ENCODE results near the gene AP1M1. TPM values are rescaled to one million over a fixed set of nuclear protein-coding genes. Genes with fewer than 3 reads are reported as not detected.

The AP1M1 gene
- polyA plus RNA-seq, 1 experiment: 42.5 TPM

DNA sequence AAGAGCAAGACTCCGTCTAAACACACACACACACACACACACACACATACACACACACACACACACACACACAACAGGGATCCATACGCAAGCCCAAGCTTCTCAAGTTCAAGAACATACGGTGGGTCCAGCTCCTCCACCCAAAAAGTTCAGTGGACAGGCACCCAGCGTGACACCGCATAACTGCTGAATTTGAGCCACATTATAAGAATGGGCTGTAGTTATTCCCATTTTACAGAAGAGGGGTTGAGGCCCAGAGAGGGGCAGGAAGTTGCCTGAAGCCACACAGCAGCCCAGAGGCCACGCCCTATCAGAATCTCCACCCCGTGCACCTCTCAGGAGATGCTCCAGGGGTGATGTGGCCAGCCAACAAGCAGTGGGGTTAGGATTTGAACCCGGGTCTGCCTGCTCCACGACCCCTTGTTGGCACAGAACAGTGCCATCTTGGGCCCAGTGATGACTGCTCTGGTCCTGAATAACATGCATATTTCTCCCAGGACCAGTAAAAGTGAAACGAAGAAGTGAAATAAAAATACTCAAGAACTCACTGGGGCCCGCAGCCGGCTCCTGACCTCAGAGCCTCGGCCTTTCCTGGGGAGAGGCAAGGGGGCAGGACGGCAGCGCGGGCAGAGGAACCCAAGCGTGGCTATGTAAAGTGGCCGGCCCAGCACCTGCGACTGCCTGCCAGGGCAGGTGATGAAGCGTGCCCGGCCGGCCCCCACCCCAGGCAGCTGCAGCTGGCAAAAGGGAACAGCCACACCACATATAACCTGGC lies 61.9 kb downstream of the AP1M1 start:
- DNase-seq (ENCODE audit: low read depth, low spot score): no peak
- Histone ChIP-seq H3K4me3 (ENCODE audit: low read depth, low read length) (no peak overlapping the region), H3K9me3 (ENCODE audit: control insufficient read depth, insufficient read depth, low read length) (peaks cover 3% of the 10 kb centered on the region; the same call in 1 of the 2 replicates), H3K27ac (ENCODE audit: low read depth, low read length) (no peak overlapping the region), H3K27me3 (ENCODE audit: control insufficient read depth, insufficient read depth, low read length) (peaks cover 20% of the 10 kb centered on the region)
- TF ChIP-seq, protein P1, sequence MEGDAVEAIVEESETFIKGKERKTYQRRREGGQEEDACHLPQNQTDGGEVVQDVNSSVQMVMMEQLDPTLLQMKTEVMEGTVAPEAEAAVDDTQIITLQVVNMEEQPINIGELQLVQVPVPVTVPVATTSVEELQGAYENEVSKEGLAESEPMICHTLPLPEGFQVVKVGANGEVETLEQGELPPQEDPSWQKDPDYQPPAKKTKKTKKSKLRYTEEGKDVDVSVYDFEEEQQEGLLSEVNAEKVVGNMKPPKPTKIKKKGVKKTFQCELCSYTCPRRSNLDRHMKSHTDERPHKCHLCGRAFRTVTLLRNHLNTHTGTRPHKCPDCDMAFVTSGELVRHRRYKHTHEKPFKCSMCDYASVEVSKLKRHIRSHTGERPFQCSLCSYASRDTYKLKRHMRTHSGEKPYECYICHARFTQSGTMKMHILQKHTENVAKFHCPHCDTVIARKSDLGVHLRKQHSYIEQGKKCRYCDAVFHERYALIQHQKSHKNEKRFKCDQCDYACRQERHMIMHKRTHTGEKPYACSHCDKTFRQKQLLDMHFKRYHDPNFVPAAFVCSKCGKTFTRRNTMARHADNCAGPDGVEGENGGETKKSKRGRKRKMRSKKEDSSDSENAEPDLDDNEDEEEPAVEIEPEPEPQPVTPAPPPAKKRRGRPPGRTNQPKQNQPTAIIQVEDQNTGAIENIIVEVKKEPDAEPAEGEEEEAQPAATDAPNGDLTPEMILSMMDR (IDR thresholded peaks at IDR 0.05; ENCODE audit: low read depth, low read length): no peak
- CTCF ChIA-PET: interaction anchor here (1.2 to 1.9 kb wide), 2 partner anchors 11 to 123 kb away, joined by 6 to 7 read pairs; no protein-coding TSS in a partner anchor
- POLR2A ChIA-PET: no interaction called here

DNA sequence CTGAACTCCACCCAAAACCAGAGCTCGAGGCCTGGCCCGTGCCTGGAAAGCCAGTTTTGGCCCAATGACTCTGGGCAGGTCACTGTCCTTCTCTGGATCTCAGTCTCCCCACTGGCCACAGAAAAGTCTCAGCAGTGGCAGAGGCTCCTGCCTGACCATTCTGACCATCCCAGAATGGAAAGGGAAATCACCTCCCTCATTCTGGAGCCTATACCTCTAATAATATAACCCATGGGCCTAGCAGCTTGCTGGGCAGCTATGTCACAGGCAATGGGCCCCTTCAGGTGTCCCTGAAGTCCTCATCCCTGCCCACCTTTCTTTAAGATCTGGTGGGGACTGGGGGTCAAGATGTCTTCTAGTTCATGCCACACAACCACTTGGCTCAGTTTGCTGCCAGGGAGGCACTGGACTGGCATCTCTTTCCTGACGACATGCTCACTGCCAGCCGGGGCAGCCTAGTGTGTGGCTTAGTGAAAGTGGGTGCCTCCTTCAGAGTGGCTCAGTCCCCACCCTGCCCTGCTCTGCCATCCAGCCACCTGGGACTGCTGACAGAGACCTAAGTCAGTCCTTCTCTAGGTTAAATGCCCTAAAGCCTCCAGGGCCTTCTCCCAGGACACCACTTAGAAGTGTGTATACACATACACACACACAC lies 62.6 kb downstream of the AP1M1 start:
- ChIA-PET CTCF (interaction anchor here (1.9 kb wide), 1 partner anchor 122 kb away, joined by 6 read pairs; no protein-coding TSS in a partner anchor), POLR2A (interaction anchor here (0.6 kb wide), 1 partner anchor 135 kb away, joined by 7 read pairs; no protein-coding TSS in a partner anchor)
- H3K4me3 ChIP-seq (ENCODE audit: low read depth, low read length): no peak overlapping the region
- peaks cover 23% of the 10 kb centered on the region for H3K27me3 ChIP-seq (ENCODE audit: control insufficient read depth, insufficient read depth, low read length)
- no peak overlapping the region for H3K27ac ChIP-seq (ENCODE audit: low read depth, low read length)
- peaks cover 5% of the 10 kb centered on the region for H3K9me3 ChIP-seq (ENCODE audit: control insufficient read depth, insufficient read depth, low read length)
- DNase-seq (ENCODE audit: low read depth, low spot score): no peak
- TF ChIP-seq, protein P1 (IDR thresholded peaks at IDR 0.05; ENCODE audit: low read depth, low read length): no peak

DNA sequence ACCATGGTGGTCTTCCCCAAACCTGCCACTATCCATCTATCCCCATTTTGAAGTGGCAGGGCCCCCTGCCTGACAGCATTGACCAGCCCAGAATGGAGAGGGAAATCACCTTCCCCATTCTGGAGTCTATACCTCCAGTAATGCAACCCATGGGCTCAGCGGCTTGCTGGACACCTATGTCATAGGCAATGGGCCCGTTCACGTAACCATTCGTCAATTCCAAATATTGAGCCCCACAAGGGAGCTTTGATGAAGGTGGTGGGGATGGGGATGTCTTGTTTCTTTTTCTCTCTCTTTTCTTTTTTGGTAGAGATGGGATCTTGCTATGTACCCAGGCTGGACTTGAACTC lies 63.1 kb downstream of the AP1M1 start:
- CTCF ChIA-PET: no interaction called here
- POLR2A ChIA-PET: interaction anchor here (0.6 kb wide), 1 partner anchor 135 kb away, joined by 7 read pairs; no protein-coding TSS in a partner anchor
- H3K4me3 ChIP-seq (ENCODE audit: low read depth, low read length): no peak overlapping the region
- TF ChIP-seq, protein P1 (IDR thresholded peaks at IDR 0.05; ENCODE audit: low read depth, low read length): no peak
- H3K9me3 ChIP-seq (ENCODE audit: control insufficient read depth, insufficient read depth, low read length): peaks cover 7% of the 10 kb centered on the region
- DNase-seq (ENCODE audit: low read depth, low spot score): no peak
- no peak overlapping the region for H3K27ac ChIP-seq (ENCODE audit: low read depth, low read length)
- H3K27me3 ChIP-seq (ENCODE audit: control insufficient read depth, insufficient read depth, low read length): peaks cover 22% of the 10 kb centered on the region

DNA sequence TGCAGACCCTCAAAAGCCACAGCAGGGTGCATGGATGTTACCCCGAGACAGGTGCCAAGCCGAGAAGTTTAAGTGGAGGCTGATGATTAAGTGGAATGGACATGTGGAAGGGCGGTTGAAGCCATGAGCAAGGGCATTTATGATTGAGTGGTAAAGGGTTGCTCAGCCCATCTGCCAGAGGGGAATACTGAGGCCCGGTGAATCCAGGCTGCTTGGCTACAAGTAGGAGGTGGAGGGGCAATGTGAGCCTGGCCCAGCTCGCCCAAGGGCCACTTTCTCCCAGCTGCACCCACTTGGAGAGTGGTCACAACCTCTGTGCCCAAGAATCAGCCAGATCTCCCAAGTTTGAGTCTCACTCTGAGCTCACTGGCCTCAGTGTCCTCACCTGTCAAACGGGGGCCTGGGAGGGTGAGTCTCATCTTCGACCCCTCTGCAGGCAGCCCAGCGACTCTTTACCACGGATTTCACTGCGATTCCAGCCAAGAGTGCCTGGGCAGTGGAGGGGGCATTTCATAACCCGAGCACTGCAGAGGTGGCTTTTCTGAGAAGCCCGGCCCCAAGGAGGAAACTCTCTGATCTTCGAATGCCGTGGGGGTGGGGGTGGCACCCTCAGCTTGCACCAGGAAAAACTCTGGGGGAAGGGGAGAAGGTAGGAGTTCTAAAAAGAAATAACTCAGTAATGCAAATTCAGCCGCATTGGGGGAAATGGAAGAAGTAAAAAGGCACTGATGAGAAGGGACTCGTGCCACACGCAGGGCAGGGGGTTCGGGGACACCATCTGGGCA lies 64.1 kb downstream of the AP1M1 start:
- Histone ChIP-seq H3K4me3 (ENCODE audit: low read depth, low read length) (no peak overlapping the region), H3K27me3 (ENCODE audit: control insufficient read depth, insufficient read depth, low read length) (peaks cover 29% of the 10 kb centered on the region), H3K9me3 (ENCODE audit: control insufficient read depth, insufficient read depth, low read length) (peaks cover 12% of the 10 kb centered on the region), H3K27ac (ENCODE audit: low read depth, low read length) (no peak overlapping the region)
- ChIA-PET POLR2A (no interaction called here), CTCF (interaction anchor here (1.5 kb wide), 1 partner anchor 15 kb away, joined by 3 read pairs; no protein-coding TSS in a partner anchor)
- TF ChIP-seq, protein P1 (IDR thresholded peaks at IDR 0.05; ENCODE audit: low read depth, low read length): no peak
- no peak for DNase-seq (ENCODE audit: low read depth, low spot score)
